Activated gamma-delta T cell (primary cell): ENCODE results near the gene S100PBP.

ENCODE experiments used
- DNase-seq: peaks from one replicate; lab custom pipeline; 2025; lab: John Stamatoyannopoulos, UW

The S100PBP gene

DNA sequence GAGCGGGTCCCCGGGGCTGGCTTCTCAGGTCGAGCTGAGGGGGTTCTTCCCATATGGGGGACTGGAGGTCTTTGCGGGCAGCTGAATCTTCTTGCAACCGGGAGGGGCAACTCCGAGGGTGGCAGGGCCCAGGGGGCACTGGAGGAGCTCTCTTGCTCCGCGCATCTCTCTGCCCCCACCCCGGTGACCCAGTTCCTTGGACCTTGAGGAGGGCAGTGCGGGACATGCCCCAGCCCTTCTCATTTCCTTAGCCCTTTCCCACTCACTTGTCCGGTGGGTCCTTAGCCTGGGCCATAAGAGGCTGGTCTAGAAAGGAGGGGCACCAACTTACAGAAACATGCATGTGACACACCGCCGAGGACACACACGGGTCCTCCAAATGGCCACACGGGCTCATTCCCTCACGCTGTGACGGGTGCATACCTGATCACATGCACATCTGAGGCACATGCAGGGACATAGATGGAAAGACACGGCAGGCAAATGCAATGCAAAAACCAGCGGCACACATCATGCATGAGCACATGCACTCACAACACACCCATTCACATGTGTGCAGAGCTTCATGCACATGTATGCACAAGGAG is 69.5 kb downstream of the S100PBP start:
- DNase-seq, result no peak

GRCh38 chr1:32887623-32888022 is 70.2 kb downstream of the S100PBP start:
- no peak for DNase-seq

GRCh38 chr1:32888134-32888533 is 70.7 kb downstream of the S100PBP start:
- DNase-seq, result no peak

- DNase-seq, result no peak
These were observed 71.4 kb downstream of the S100PBP start for GRCh38 chr1:32888677-32889420.

GRCh38 chr1:32889731-32890278 is 72.4 kb downstream of the S100PBP start:
- no peak for DNase-seq

DNA sequence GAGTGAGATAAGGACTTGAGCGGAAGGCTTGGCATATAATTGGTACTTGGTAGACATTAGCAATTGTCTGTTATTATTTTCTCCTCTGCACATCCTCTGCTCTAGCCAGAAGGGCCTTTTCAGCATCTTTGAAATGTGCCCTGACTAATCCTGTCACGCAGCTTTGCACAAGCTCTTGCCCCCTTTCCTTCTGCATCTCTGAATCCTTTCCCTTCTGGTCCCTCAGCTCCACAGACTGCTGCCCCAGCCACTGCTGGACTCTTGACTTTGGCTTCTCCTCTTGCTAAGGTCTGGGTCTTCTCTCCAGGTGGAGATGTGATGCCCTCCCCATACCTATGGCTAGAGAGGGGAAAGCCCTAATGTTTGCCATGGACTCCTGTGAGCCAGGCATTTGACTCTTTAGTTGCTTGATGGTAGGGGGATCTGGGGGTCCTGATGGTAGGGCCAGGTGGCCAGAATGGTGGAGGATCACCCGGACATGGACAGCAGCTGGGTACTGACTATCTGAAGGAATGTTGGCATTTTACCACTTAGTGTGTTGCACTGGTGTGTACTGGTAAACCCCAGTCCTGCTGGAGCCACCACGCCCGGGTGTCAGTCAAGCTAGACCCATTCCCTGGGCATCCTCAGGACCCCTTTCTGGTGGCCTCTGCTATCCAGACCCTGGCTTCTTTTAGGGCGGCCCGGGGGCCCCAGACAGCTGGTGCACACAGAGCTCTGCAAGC is 73.2 kb downstream of the S100PBP start:
- DNase-seq, result no peak

GRCh38 chr1:32891241-32891570 is 73.8 kb downstream of the S100PBP start:
- DNase-seq, result no peak

- no peak for DNase-seq
These were observed 74.2 kb downstream of the S100PBP start for GRCh38 chr1:32891630-32892029.

DNA sequence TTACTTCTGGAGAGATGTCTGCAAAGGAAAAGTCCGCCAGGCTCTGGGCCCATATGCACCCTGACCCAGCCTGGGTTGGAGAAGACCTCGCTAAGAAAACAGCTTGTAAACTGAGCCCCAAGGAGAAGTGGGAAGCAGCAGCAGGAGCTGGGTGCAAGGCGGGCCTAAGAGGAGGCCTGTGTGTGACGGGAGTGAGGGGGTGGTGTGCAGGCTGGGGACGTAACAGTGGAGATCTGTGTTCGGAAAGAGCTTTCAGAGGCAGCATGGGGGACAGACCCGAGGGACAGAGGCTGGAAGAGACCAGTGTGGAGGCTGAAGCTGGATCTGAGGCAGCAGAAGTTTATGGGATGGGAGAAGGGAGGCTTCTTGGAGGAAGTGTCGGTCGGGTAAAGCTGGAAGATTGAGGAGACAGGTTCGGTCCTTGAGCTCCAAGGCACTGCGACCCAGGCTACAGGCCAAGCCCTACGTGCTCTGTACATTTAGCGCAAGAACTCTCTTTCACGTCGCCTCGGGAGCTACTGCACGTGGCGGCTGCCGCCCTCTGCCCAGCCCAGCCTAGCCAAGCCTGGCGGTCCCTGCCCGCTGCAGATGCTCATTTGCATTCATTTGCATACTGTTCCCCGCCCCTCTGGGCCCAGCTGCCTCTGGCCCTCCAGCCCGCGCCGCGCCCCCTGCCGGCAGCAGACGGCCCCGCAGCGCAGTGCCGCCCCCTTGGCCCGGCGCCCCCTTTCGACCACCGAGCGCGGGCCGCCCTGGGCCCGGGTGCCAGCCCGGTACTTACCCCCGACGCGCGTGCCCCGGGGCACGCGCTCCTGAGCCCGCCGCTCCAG is 75.1 kb downstream of the S100PBP start:
- DNase-seq, result no peak

- no peak for DNase-seq
These were observed 76.0 kb downstream of the S100PBP start for GRCh38 chr1:32893198-32894018.

GRCh38 chr1:32894019-32894600 is 76.7 kb downstream of the S100PBP start:
- DNase-seq, result no peak

- no peak for DNase-seq
These were observed 77.2 kb downstream of the S100PBP start for GRCh38 chr1:32894681-32895080.

- no peak for DNase-seq
These were observed 78.1 kb downstream of the S100PBP start for GRCh38 chr1:32895325-32896215.

DNA sequence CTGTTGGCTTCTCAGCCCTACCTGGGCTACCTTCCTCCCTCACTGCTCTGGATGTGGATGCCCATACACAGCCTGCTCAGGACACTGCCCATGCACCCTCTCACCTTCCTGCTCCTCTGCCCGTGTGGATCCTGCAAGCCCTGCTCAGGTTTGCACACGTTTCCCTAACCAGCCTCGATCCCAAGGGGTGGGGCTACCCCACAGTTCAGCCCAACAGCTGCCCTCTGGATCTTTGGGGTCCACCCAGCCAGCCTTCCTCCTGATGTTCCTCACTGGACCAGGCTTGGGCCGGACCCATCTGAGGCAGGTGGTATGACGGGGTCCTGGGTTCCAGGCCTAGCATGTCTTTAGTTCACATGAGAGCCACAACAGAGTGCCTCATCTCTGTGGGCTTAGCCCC is 79.0 kb downstream of the S100PBP start:
- DNase-seq, result no peak

GRCh38 chr1:32897082-32898049 is 79.9 kb downstream of the S100PBP start:
- no peak for DNase-seq

DNA sequence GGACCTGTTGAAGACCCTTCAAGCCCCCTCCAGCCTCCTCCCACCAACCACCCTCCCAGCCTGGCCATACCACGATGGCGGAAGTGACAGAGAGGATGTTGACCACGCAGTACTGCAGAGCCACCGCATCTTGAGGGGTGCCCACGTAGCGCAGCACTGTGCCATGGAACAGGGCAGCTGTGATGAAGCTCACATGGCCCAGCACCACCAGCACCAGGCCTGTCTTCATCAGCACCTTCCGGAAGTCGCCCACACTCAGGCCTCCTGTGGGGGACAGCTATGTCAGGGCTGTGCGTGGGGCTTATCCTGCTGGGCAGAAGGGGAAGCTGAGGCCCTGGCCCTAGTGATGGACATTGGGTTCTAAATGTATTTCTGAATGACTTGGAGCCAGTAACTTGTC is 80.6 kb downstream of the S100PBP start:
- no peak for DNase-seq

DNA sequence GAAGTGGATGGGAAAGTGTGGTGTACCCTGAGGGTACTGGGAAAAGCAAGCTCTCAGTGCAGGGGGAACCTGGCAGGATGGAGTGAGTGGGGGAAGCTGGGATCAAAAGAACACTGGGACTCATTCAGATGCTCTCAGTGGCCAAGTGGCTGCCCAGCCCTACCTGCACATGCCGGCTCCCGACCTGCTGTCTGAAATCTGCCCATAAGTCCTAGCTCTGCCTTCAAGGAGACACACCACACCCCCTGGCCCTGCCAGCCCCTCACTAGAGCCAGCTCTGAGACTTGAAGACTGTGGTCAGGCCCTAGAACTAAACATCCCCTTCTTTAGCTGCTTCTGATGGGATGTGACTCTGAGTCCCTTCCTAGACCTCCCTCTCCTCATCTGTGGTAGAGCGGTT is 81.5 kb downstream of the S100PBP start:
- no peak for DNase-seq

GRCh38 chr1:32899586-32900296 is 82.3 kb downstream of the S100PBP start:
- no peak for DNase-seq
